ENCODE measurements around the gene AP5Z1.

The AP5Z1 gene

DNA sequence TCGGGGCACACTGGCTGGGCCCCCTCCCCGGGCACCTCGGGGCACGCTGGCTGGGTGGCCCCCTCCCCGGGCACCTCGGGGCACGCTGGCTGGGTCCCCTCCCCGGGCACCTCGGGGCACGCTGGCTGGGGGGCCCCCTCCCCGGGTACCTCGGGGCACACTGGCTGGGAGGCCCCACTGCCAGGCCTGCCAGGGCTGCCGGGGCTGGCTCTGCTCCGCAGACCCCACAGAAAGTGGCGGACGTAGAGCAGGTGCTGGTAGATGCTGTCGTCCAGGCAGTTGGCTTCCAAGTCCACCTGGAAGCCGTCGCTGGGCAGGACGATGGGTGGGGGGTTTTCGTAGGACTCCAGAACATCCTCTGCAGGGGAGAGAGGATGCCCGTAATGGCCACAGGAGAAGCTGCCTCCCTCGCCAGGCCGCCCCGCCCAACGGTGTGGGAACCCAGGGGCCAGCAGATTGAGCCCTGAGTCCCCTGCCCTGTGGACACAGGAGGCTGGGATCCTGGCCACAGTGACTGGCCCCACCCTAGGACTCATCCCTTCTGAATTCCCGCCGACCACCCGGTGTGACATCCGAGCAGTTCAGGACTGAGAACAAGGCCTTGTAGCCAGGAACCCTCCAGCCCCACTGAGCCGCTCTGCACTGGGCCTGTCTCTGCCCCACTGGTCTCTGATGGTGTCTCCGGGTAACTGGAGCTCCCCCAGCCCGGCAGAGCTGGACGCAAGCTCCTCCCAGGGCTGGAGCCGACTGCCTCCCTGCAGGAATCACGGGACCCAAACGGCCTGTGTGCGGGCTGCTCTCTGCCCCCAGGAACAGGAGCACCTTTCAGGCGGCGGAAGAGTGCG, 28.2 kb downstream of the AP5Z1 start:
- no peak for DNase-seq

DNA sequence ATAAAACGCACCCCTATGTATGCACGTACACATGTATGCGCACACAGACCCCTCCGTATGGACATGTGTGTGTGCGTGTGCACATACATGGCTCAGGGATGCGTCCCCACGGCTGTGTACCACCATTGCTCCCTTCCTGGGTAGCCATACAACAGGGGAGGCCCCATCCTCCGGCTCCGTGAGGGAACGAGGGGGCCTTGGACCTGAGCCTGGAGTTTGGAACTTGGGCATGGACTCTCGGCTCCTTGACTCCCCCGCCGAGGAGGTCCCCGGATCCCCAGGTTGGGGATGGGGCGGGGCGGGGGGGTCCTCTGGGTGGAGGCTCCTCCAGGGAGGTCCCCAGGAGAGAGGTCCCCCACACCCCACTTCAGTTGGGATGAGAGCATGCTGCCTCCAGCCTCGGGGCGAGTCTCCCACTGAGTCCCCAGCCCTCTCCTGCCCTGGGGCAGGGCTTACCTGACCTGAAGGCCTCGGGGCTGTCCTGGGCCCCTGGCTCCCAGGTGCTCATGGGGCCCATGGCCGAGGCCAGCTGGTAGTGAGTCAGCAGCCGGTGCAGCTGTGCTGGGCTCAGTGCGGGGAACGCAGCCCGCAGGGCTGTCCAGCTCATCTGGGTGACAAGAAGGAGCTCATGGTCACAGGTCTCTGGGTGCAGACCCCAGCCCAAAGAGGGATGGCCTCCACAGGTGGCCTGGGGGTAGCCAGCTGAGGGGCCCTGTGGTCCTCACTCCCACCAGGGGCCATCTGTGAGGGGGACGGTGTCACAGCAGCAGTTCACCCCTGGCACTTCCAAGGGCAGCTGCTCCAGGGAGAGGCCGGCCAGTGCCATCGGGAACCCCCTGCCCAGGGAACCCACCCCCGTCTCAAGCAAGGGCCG, 29.9 kb downstream of the AP5Z1 start:
- no peak for DNase-seq

DNA sequence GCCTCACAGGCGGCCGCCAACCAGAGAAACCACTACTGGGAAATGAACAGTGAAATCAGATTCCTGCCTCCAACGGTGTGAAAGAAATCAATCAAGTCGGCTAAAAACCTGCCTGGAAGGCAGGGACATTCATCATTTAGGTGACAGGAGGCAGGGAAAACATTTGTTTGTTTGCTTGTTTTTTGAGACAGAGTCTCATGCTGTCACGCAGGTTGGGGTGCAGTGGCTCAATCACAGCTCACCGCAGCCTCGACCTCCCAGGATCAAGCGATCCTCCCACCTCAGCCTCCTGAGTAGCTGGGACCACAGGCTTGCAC, 30.5 kb downstream of the AP5Z1 start:
- no peak for DNase-seq

DNA sequence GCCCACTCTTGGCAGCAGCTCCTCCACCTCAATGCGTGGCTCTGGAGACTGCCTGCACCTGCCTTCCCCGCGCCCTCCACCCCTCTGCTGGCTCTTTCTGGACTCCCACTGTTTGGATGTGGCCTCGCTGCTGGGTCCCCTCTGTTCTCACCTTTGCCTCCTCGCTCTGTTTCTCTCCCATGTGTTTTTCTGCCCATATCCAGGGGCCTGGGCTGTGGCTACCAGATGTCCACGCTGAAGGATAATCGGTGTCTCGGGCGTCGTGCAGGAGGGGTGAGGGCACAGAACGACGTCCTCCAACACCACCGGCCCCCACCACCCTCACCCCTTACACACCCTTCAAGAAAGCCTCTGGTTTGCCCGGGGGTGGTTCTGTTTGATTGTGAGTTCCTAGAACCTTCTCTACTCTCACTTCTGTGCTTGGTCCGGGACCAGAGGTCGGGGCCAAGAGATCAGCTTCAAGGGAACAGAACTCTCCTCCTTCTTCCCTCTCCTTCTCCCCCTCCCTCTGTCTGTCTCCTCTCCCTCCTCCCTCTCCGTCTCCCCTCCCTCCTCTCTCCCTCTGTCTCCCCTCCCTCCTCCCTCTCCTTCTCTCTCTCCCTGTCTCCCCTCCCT, 31.7 kb downstream of the AP5Z1 start:
- DNase-seq, result no peak

GRCh38 chr7:4807598-4808016, 32.2 kb downstream of the AP5Z1 start:
- no peak for DNase-seq

GRCh38 chr7:4808026-4808425, 32.6 kb downstream of the AP5Z1 start:
- DNase-seq, result no peak

DNA sequence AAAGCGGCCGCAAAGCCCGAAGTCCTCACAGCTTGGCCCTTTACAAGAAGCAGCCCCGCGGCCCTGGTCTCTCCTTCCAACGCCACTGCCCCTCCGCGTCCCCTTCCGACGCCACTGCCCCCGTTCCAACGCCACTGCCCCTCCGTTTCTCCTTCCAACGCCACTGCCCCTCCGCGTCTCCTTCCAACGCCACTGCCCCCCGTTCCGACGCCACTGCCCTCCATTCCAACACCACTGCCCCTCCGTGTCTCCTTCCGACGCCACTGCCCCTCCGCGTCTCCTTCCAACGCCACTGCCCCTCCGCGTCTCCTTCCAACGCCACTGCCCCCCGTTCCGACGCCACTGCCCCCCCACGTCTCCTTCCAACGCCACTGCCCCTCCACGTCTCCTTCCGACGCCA, 33.1 kb downstream of the AP5Z1 start:
- DNase-seq, result no peak

DNA sequence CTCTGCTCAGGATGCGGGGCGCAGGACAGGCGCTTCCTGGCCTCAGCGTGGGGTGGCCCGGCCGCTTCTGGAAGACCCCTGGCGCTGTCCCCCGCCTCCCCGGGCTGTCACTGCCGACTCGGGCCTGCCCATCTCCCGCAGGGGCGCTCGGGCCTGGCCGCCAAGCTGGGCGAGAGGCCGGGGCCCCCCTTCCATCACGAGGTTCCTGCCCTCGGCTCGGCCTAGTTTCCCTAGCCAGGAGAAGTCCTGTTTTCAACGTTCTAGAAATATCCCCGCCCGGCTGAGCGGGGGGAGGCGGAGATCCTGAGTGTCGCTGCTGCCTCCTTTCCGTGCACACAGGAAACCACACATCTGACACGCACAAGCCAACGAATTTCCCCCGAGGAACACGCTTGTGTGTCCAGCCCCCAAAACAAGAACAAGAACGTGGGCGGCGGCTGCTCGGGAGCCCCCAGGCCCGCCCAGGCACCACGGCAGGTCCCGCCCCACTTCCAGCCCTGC, 33.7 kb downstream of the AP5Z1 start:
- no peak for DNase-seq

GRCh38 chr7:4809666-4810065, 34.2 kb downstream of the AP5Z1 start:
- DNase-seq, result no peak

GRCh38 chr7:4814433-4814832, 39.0 kb downstream of the AP5Z1 start:
- no peak for DNase-seq

DNA sequence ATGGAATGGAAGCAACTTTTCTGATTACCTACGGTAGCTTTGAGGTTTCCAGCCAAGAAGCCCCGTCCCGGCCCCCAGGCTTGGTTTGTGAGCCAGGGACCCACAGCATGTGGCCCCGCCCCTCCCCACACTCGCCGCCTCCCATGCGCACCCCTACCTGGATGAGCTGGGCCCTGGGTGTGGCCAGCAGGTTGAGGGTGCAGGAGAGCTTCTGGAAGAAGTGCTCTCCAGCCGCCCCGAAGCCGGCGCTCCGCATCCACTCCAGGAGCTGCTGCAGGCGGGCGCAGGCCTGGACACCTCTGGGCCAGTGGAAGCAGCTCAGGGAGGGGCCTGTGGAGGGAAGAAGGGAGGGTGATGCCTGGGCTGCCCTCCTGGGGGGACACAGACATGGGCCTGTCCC, 39.7 kb downstream of the AP5Z1 start:
- no peak for DNase-seq

DNA sequence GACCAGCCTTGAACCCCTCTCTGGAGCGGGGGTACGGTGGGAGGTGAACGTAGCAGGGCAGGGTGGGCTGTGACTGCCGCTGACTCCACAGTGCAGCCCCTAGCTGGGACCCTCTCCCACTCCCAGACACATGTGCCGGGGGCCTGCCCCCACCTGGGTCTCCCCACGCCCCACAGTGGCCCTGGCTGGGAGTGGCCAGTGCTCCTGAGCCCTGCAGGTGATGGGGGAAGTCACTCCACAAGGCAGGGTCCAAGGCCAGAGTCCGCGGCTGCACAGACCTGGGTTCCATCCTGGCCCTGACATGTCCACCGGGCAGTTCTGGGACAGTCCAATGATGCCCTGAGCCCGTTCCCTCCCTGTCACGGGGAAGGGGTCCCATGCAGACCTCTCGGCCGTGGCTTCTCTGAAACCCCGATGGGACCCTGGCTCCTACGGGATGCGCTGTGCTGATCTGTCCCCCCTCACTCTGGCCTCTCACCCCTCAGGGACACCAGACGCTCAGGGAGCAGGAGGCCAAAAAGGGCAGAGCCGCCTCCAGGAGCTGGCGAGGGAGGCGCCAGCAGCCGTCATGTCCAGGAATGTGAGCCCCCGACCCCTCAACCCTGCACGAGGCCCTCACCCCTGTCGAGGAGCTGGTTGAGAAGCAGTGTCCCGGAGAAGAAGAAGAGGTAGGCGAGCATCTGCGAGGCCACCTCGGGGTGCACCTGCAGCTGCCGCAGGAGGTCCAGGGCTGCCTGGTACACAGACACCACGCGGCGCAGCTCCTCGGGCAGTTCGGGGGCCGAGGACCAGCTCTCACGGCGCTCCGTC, 40.4 kb downstream of the AP5Z1 start:
- no peak for DNase-seq

- no peak for DNase-seq
Measured at GRCh38 chr7:4816419-4817080, 41.1 kb downstream of the AP5Z1 start.

DNA sequence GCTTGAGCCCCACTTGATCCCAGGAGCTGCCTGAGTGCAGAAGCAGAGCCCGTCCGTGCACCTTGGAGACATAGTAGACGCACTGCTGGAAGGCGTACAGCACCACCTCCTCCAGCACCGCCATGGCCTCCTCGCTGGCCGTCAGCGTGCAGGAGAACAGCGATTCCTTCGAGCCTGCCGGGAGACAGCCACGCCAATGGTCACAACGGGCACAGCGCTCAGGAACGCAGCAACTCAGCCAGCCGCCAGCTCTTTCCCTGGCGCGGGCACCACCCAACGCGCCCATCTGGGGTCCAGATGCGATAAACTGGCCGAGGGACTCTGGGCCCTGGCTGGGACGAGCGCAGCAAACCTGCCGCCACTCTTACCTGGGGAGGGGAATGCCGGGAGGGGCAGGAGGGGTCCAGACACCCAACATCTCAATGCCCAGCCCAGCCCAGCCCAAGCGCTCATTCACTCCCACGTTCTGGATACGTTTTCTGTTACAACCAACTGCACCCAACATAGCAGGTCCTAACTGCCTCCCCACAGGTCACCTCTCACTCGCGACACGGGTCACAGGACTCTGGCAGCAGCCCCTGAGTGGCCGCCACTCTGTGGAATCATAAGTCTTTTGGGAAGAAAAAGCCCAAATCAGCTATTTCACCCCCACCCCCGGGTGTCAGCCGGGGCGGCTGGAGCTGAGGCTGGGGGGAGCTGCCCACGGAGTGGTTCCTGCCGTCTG, 41.9 kb downstream of the AP5Z1 start:
- DNase-seq, result no peak

- no peak for DNase-seq
Measured at GRCh38 chr7:4818000-4818794, 42.8 kb downstream of the AP5Z1 start.

GRCh38 chr7:4819560-4820404, 44.4 kb downstream of the AP5Z1 start:
- DNase-seq, result no peak

GRCh38 chr7:4820405-4820966, 45.1 kb downstream of the AP5Z1 start:
- DNase-seq, result no peak

DNA sequence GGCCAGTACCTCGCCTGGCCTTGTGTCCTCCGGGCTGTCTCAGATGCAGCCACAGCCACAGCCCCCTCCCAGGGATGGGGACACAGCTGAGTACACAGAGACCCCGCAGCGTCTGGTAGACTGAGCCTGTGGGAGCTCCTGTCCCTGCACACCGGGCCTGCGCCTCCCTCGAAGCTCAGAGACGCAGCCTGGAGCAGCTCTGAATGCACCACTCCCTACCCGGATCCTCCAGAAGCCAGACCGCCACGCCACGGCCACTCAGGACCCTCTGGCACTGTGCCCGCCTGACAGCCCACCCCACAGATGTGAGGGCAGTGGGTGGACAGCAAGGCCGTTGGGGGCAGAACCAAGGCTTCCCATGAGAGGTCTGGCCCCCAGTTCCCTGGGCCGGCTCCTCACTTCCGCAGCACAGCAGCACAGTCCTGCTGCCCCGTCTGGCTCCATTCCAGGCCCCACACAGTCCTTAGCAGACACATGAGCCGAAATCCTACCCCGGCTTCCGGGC, 45.6 kb downstream of the AP5Z1 start:
- DNase-seq, result no peak

- no peak for DNase-seq
Measured at GRCh38 chr7:4822677-4823076, 47.3 kb downstream of the AP5Z1 start.

Measured in HCEC 1CT (cell line).